CD4-positive, alpha-beta T cell treated with Interleukin-15 for 4 hours (primary cell): Measurements from ENCODE around the gene GLB1L.
"Not testable (repeated sequence)": the region's sequence is repeated elsewhere in the genome, so short reads cannot be mapped to it uniquely, and the experiment has no call there.

Source experiments
- DNase-seq: peaks from one replicate; pipeline ENCODE4 v3.0.0-alpha.2; 2020; ENCODE audit warnings: low spot score

Gene GLB1L

DNA sequence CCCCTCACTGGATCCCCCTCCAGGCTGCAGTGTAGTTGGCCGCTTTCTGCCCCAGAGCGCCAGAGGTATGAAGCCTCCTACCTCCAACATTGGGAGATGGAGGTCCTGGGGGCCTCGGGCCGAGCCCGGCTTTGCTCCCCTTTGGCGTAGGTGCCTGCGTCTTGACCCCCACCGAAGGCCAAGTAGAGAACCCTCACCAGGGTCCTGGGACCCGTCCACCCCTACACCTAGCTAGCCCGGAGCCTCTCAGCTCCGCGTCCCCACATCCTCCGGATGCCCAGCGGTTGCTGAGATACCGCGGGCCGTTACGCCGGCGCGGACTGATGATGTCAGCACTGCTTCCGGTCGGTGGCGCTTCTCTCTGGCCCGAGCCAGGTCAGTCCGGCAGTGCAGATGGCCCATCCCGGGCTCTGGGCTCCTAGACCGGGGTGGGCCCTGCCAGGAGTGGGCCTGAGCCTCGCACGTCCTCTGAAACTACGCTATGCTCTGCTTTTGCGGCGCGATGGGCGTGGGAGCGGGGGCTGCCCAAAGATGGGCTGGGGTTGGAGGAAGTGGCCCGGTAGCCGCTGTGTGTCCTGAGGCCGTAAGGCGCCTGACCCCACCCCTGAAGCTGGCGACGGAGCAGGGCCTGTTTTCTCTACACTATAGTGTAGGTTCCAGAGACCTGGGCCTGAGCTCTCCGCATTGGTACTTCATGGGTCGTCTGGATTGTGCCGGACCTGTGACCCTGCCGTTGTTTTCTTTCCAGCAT lies at the start of gene GLB1L, which contains the start of gene STK16:
GLB1L (minus strand) TSS at position 297 of the 751 bp plus-strand sequence. CDS start 1,871 bp downstream, outside the sequence.
STK16 (plus strand) TSS at position 332 of the 751 bp plus-strand sequence. CDS start 521 bp downstream, outside the sequence.
- DNase-seq, result peak; percentile 86

- peak; percentile 92 for DNase-seq
Observed at GRCh38 chr2:219294356-219295351, 49.4 kb upstream of the GLB1L start.

GRCh38 chr2:219293736-219294231 lies 48.5 kb upstream of the GLB1L start:
- DNase-seq, result no peak

DNA sequence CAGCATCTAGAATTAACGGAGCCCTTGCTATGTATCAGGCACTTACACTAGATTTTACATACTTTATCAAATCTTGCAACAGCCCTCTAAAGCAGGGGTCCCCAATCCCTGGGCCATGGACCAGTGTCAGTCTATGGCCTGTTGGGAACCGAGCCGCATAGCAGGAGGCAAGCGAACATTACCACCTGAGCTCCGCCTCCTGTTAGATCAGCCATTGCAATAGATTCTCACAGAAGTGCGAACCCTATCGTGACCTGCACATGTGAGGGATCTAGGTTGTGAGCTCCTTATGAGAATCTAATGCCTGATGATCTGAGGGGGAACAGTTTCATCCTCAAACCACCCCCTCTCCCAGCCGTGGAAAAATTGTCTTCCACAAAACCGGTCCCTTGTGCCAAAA lies 47.4 kb upstream of the GLB1L start:
- no peak for DNase-seq

DNA sequence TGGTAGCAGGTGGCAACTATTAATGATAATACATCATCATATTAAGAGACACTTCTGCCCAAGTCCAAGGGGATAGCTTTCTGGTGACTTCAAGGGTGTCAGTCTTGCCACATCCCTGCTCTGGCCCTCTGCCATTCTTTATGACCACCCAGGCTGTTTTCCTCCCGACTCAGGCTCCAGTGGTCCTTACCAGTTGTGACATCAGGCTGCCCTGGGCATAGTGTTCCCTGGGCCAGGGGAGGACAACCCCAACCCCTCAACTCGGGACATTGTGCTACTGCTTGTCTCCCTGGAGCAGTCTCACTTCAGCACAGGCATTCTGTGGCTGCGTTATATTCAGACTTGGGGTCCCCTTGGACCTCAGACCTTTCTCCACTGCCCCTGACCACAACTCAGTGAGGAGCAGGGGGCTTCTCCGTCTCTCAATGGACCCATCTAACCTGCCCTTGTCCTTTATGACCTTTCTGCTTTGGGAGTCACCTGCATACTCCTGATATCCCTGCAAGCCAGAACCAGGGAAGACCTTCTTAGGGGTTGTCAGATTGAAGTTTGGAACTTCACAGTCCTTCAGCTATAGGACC lies 46.8 kb upstream of the GLB1L start:
- DNase-seq, result no peak

DNA sequence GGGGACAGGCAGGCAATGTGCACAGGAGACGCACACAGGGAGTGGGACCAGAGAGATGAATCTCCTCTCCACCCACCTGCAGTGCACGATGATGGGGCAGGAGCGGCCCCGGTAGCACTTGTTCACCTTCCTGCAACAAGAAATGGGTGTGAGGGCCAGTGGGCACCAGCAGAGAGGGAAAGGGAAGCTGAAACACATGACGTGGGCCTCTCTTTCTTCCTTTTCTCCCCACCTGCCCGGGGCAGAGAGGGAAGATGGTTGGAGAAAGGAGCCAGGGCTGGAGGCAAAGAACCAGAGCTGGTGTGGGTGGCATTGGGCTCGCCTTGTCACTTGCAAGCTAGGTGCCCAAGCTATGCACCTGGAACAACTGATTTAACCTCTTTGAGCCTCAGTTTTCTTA lies 46.1 kb upstream of the GLB1L start:
- DNase-seq, result no peak

GRCh38 chr2:219290381-219291171 lies 45.3 kb upstream of the GLB1L start:
- no peak for DNase-seq

DNA sequence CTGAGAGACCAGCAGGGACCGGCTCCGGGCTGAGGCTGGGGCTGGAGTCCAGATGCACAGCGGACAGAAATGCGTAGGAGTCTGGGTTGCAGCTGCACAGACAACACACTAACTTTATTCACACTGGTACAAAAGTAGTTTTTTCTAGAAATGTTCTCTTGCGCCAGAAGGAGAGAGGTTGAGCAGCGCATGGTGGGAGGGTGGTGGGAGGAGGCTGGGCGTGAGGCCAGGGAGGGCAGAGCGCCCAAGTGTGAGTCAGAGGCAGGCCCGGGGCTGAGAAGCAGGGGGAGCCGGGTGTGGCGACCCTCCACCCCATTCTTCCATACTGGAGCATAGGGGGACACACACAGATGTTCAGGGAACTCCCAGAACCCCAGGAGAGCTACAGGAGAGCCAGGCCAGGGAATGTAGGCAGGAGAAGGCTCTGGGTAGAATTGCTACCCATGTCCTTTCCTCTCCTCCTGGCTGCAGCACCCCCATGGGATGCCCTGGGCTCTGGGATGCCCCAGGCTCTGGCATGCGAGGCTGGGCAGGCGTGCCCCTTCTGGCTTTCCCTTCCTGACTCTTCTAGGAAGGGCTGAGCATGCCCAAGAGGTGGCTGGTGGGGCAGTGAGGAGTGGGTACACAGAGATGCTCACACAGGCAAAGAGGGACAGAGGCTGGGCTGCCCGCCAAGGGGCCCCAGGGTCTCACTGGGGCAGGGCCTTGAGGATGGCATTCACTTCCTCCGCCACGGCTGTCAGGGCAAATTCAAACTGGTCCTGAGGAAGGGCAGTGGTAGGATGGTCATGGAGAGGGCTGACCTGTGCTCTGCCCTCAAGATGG lies 44.5 kb upstream of the GLB1L start:
- no peak for DNase-seq

GRCh38 chr2:219289195-219289536 lies 43.9 kb upstream of the GLB1L start:
- no peak for DNase-seq

GRCh38 chr2:219287580-219288265 lies 42.5 kb upstream of the GLB1L start:
- no peak for DNase-seq

DNA sequence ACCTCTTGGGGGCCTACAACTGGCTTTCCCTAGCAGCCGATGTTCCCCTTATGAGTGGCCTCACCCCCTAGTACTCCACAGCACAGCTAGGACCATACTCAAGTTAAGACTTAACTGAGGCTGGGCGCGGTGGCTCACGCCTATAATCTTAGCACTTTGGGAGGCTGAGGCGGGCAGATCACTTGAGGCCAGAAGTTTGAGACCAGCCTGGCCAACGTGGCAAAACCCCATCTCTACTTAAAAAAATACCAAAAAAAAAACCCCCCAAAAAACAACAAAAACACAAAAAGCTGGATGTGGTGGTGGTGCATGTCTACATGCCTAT lies 41.8 kb upstream of the GLB1L start:
- not testable (repeated sequence) for DNase-seq

- no peak for DNase-seq
Observed at GRCh38 chr2:219286436-219287115, 41.3 kb upstream of the GLB1L start.

DNA sequence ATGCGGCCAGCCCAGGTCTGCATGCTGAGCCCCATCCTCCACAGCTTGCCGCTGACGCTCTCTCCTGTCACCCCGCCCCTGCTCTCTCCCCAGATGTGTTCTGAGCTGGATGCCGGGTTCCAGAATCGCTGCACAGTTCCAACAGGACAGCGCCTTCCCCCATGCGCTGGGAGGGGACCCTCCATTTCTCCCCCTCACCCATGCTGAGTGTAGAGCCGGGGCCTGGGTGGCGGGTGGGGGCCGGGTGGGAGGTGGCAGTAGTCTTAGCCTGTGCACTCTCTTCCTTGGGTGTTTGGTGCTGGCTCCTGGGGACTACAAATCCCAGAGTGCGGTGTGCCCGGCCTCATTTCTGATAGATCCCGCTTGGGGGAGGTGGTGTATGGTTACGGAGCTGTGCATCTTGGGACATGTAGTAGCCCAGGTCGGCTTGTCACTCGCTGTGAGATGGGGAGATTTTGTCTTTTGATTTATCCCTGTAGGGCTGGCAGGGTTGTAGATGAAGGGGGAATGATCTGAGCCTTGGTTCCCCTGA lies 40.7 kb upstream of the GLB1L start:
- DNase-seq, result no peak

DNA sequence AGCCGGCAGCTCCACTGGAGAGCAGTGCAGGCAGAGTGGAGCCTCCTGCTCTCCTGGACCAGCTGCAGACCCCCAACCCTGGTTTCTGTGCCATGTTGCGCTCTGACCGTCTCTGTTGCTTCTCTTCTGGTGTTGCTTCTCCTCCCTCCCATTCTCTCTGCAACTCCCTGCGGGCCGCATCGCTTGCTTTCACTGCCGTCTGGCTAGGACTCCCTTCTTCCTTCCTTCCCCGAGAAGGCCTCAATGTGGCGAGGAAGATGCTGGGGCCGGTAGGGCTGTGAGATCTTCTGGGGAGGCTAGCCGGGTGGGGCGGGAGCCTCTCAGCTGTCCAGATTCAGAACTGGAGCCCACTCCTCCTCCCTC lies 40.1 kb upstream of the GLB1L start:
- no peak for DNase-seq

GRCh38 chr2:219284501-219285372 lies 39.5 kb upstream of the GLB1L start:
- DNase-seq, result no peak

DNA sequence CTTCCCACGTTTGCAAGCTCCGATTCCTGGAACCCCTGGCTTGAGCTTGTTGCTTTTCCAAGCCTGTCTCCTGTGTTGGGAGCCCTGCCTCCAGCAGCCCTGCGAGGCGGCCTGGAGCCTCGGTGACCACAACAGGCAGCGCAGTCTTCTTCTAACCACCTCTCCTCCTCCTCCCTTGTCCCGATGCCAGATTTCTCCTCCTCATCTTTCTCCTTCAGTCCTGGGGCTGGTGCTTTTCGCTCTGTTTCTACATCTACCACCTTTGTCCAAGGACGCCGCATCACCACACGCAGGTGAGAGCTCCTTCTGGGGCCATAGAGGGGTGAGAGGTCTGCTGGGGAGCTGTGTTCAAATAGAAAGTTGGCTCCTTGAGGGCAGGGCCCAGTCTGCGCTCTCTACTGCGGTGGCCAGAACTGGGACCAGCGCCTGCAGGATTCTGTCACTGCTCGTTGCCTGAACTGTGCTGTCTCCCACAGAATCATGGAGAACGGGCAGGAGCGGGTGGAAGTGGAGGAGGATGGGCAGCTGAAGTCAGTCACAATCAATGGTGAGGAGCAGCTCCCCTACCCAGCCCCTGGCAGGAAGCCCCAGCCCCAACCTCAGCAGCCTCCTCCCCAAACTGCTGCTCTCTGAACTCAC lies 37.8 kb upstream of the GLB1L start:
- no peak for DNase-seq

GRCh38 chr2:219282375-219282774 lies 37.1 kb upstream of the GLB1L start:
- DNase-seq, result no peak

DNA sequence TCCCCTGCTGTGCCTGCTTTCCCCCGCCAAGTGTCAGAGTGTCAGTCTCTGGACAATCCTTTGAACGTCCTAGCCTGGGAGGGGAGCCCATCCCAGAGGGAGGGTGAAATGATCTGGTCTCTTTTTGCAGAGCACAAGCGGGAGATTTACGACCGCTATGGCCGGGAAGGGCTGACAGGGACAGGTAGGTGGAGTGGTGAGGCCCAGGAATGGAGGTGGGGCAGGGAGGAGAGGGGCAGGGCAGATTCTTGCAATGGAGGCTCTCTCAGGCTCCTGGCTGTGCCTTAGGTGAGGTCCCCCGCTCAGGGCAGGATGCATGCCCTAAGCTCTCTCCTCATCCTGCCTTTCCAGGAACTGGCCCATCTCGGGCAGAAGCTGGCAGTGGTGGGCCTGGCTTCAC lies 36.3 kb upstream of the GLB1L start:
- no peak for DNase-seq
